A549 (cell line): ENCODE measurements around the gene DBH. TPM values are rescaled to one million over a fixed set of nuclear protein-coding genes. Genes with fewer than 3 reads are reported as not detected.

Source experiments
- ATAC-seq, 2 experiments: fragments of 200-7000 bp in 1 of 2; fragments of >200 bp in 1 of 2; cut with Nextera tagmentation in 1 of 2; cut with Tn5 transposase in 1 of 2; 3 replicates each; pipeline versions ENCODE4 v1.8.0 to v1.9.1; 2018 to 2020; ENCODE audit warnings: mild to moderate bottlenecking in 1 of 2, moderate library complexity in 1 of 2
- CTCF ChIA-PET: fragments of 300-600 bp; sonication (Branson Sonifier 250); formaldehyde crosslinking; extraction: SDS; loops from one replicate; lab custom pipeline; 2021; ENCODE audit warnings: antibody characterized with exemption, inconsistent platforms; lab: Yijun Ruan, JAX
- POLR2A ChIA-PET: fragments of 350-600 bp; formaldehyde crosslinking; extraction: SDS; loops from one replicate; lab custom pipeline; 2021; ENCODE audit warnings: antibody characterized with exemption, inconsistent platforms; lab: Yijun Ruan, JAX
- DNase-seq, 2 experiments: peaks; one replicate each; pipeline versions ENCODE4 v3.0.0 to v3.0.0-alpha.2; 2011 to 2016; ENCODE audit warnings: low read depth in 1 of 2, low spot score in 1 of 2
- FAIRE-seq: peaks from 2 replicates; lab custom pipeline; 2011; peaks lifted over from hg19 to GRCh38; lab: Jason Lieb, UNC
- H3K27ac ChIP-seq, 2 experiments: fragments of >200 bp; sonication (Bioruptor Twin); formaldehyde crosslinking; 3 replicates each; pipeline ENCODE4 v1.5.1; 2016 to 2017
- H3K4me1 ChIP-seq: fragments of >200 bp; sonication (Bioruptor Twin); formaldehyde crosslinking; 3 replicates; pipeline ENCODE4 v1.6.1; 2016
- H3K4me2 ChIP-seq: fragments of >200 bp; sonication (Bioruptor Twin); formaldehyde crosslinking; 3 replicates; pipeline ENCODE4 v1.6.1; 2016
- H3K4me3 ChIP-seq: fragments of >200 bp; sonication (Bioruptor Twin); formaldehyde crosslinking; 3 replicates; pipeline ENCODE4 v1.5.1; 2016
- H3K9me3 ChIP-seq: fragments of >200 bp; sonication (Bioruptor Twin); formaldehyde crosslinking; 3 replicates; pipeline ENCODE4 v1.6.1; 2016
- EP300 ChIP-seq, 2 experiments: fragments of >200 bp; sonication (Bioruptor Twin); formaldehyde crosslinking; IDR thresholded peaks; 2 replicates in 1 of 2; 3 replicates in 1 of 2; pipeline ENCODE4 v1.6.1; 2016 to 2017
- ESRRA ChIP-seq: fragments of 150-350 bp; IDR thresholded peaks from 2 replicates; pipeline ENCODE4 v1.6.1; 2014; ENCODE audit warnings: mild to moderate bottlenecking, low read length, borderline replicate concordance
- FOSB ChIP-seq: fragments of 250-450 bp; sonication (Bioruptor Pico); IDR thresholded peaks from 2 replicates; pipeline ENCODE4 v1.5.0; 2020; ENCODE audit warnings: mild to moderate bottlenecking, moderate library complexity
- FOSL2 ChIP-seq, 2 experiments: fragments of 450-650 bp in 1 of 2; fragments of >200 bp in 1 of 2; sonication (Bioruptor Twin) in 1 of 2; formaldehyde crosslinking; IDR thresholded peaks; 2 replicates each; pipeline versions ENCODE4 v1.5.0 to v1.6.1; 2016 to 2020; ENCODE audit warnings: mild to moderate bottlenecking in 1 of 2, moderate library complexity in 1 of 2
- GATA3 ChIP-seq: IDR thresholded peaks from 2 replicates; pipeline ENCODE4 v1.6.1; 2012; ENCODE audit warnings: borderline replicate concordance
- HDAC2 ChIP-seq: fragments of 200-600 bp; sonication (generic); IDR thresholded peaks from 2 replicates; pipeline ENCODE4 v1.6.1; 2016
- HOXA7 ChIP-seq: fragments of 250-450 bp; sonication (Bioruptor Pico); IDR thresholded peaks from 2 replicates; pipeline ENCODE4 v1.5.0; 2020; ENCODE audit warnings: mild to moderate bottlenecking, moderate library complexity
- JUNB ChIP-seq: fragments of >200 bp; sonication (Bioruptor Twin); formaldehyde crosslinking; IDR thresholded peaks from 2 replicates; pipeline ENCODE4 v1.6.1; 2016
- KDM1A ChIP-seq: fragments of 200-600 bp; sonication (generic); IDR thresholded peaks from 2 replicates; pipeline ENCODE4 v1.6.1; 2016; ENCODE audit warnings: low read depth, mild to moderate bottlenecking
- KDM5A ChIP-seq: fragments of 200-600 bp; sonication (generic); IDR thresholded peaks from 2 replicates; pipeline ENCODE4 v1.6.1; 2016; ENCODE audit warnings: antibody characterized with exemption, mild to moderate bottlenecking
- MAFK ChIP-seq: fragments of 450-650 bp; IDR thresholded peaks from 2 replicates; pipeline ENCODE4 v1.6.1; 2014; ENCODE audit not compliant: partially characterized antibody
- MAZ ChIP-seq: fragments of 150-350 bp; IDR thresholded peaks from 2 replicates; pipeline ENCODE4 v1.6.1; 2014; ENCODE audit warnings: antibody characterized with exemption, low read depth, low read length, borderline replicate concordance
- PHF8 ChIP-seq: fragments of 200-600 bp; sonication (generic); IDR thresholded peaks from 2 replicates; pipeline ENCODE4 v1.6.1; 2016; ENCODE audit warnings: low read depth, mild to moderate bottlenecking, antibody characterized with exemption, moderate library complexity, borderline replicate concordance
- POLR2A ChIP-seq: IDR thresholded peaks from 2 replicates; pipeline ENCODE4 v1.6.1; 2012; ENCODE audit warnings: mild to moderate bottlenecking, low read length
- RARB ChIP-seq: fragments of 250-450 bp; sonication (Bioruptor Pico); IDR thresholded peaks from 2 replicates; pipeline ENCODE4 v1.8.0; 2021; ENCODE audit warnings: mild to moderate bottlenecking, moderate library complexity
- RNF2 ChIP-seq: fragments of 200-600 bp; sonication (generic); IDR thresholded peaks from 2 replicates; pipeline ENCODE4 v1.6.1; 2016; ENCODE audit warnings: low read depth, mild to moderate bottlenecking, antibody characterized with exemption, moderate library complexity, borderline replicate concordance
- SMC3 ChIP-seq: fragments of >200 bp; sonication (Bioruptor Twin); formaldehyde crosslinking; IDR thresholded peaks from 3 replicates; pipeline ENCODE4 v1.6.1; 2018; ENCODE audit warnings: inconsistent platforms
- SREBF2 ChIP-seq: fragments of 450-650 bp; IDR thresholded peaks from 2 replicates; pipeline ENCODE4 v1.6.1; 2014; ENCODE audit warnings: mild to moderate bottlenecking, moderate library complexity
- ZFP36 ChIP-seq: fragments of 450-650 bp; IDR thresholded peaks from 2 replicates; pipeline ENCODE4 v1.6.1; 2014; ENCODE audit warnings: borderline replicate concordance; ENCODE audit not compliant: partially characterized antibody
- ZSCAN20 ChIP-seq: fragments of 250-450 bp; sonication (Bioruptor Pico); IDR thresholded peaks from 2 replicates; pipeline ENCODE4 v1.8.0; 2022; ENCODE audit warnings: mild to moderate bottlenecking, moderate library complexity
- WGBS: methylation state at CpG from one replicate; pipeline ENCODE4 v1.1.6; 2017; ENCODE audit errors: missing lambda C conversion rate; 5-methylcytosine and 5-hydroxymethylcytosine counted together
- polyA plus RNA-seq, 4 experiments: library from polyadenylated mRNA; depleted of rRNA in 3 of 4; stranded (reverse); fragments of >200 nt; fragmentation: RNase III in 1 of 4; extraction: RNeasy Plus Mini Kit Qiagen cat#74134 plus additional on column Dnase treatment in 1 of 4; gene quantifications; 2 replicates in 3 of 4; 3 replicates in 1 of 4; pipeline ENCODE4 v1.2.3, GENCODE V29; 2011 to 2017
- TF ChIP-seq, protein P1 (sequence below): fragments of >200 bp; sonication (Bioruptor Twin); formaldehyde crosslinking; IDR thresholded peaks from 2 replicates; pipeline ENCODE4 v1.6.1; 2016
- TF ChIP-seq, protein P2 (sequence below): IDR thresholded peaks from 2 replicates; pipeline ENCODE4 v1.6.1; 2012
- TF ChIP-seq, protein P3 (sequence below): fragments of >200 bp; sonication (Bioruptor Twin); formaldehyde crosslinking; IDR thresholded peaks from 3 replicates; pipeline ENCODE4 v1.6.1; 2016

Gene DBH
- polyA plus RNA-seq, 2 of the 4 experiments (the other 2 are of a cell fraction) = not detected

DNA sequence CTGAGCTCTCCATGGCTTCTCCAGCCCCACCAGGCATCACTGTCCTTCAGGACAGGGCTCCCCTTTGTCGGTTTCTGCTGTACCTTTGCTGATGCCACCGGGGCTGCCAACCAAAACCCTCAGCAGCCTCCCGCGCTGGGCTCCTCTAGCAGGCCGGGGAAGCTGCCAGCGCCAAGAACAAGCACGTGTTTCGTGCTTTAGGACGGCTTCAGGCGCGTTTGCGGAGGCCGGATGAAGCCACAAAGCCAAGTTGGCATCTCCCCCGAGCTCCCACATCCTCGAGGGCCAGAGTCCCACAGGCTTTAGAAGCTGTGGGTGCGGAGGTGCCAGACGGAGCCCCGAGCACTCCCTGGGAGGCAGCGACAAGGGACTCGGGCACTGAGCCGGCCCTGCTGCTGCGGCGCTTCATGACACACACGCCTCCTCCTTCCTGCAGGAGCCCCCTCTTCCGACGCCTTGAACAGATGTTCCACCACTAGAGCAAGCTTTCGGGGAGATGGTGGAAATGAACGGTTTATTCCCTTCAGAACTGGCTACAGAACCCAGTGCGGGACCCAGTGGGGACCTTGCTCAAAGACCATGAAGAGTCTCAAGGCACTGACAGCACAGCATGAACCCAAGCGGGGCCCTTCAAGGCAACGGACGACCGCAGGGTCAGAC is 65.3 kb downstream of the DBH start:
- ChIA-PET CTCF (interaction anchor here (0.7 kb wide), 1 partner anchor 26 kb away, joined by 3 read pairs; no protein-coding TSS in a partner anchor), POLR2A (no interaction called here)
- Histone ChIP-seq H3K27ac (no peak overlapping the region), H3K4me1 (no peaks in the 10 kb centered on the region), H3K4me2 (no peak overlapping the region), H3K9me3 (no peaks in the 10 kb centered on the region), H3K4me3 (no peak overlapping the region)
- FAIRE-seq (no peak), DNase-seq (no peak), ATAC-seq (peak in 1 of 2 experiments; percentile 5; a peak in 2 of 6 replicates)
- WGBS = 70% methylated on average over 33 of the region's 33 CpGs
- TF ChIP-seq MAZ = no peak

DNA sequence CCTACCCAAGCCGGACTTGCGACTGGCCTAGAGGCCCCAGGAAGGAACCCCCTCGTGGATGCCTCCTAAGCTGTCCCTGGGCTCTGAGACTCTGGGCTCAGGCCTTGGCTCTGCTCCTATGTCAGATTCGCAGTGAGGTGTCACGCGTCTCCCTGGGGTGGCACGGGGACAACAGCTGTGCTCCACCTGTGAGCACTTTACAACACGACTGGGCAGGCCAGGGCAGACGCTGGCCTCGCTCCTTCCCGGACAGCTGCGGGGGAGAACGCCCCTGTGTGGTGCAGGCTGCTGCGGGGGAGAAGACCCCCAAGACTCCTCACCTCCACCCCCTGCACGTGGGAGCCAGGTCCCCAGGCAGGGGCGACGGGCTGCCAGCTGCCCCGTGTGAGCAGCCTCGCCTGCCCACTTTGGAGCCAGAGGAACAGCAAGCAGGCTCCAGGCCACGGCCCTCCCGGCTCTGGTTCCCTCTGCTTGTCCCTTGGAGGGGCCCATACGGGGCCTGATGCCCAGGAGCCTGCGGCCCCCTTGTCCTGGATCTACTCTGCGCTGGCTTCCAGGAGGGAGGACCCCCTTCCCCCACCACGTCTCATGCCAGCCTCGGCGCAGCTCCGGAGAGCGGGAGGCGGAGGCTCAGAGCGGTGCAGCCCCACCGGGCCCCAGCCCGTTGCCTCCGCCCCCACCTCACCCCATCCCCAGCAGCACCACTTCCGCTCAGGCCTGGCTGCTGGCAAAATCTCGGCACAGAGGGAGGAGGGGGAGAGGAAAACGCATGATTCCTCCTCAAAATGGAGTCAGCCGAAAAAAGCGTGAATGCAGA is 66.0 kb downstream of the DBH start:
- no peaks in the 10 kb centered on the region for H3K9me3 ChIP-seq
- no peak overlapping the region for H3K4me2 ChIP-seq
- WGBS = 64% methylated on average over 18 of the region's 39 CpGs
- H3K4me1 ChIP-seq = no peaks in the 10 kb centered on the region
- DNase-seq (no peak), ATAC-seq (peak in 1 of 2 experiments; percentile 16; a peak in 3 of 6 replicates), FAIRE-seq (no peak)
- H3K27ac ChIP-seq = no peak overlapping the region
- CTCF ChIA-PET = interaction anchor here (1.0 to 1.1 kb wide), 2 partner anchors 13 to 23 kb away, joined by 3 read pairs; no protein-coding TSS in a partner anchor
- POLR2A ChIA-PET = no interaction called here
- no peak overlapping the region for H3K4me3 ChIP-seq
- TF ChIP-seq ZSCAN20 (CRISPR knock-in tag) (no peak), FOSB (CRISPR knock-in tag) (no peak), RARB (CRISPR knock-in tag) (no peak), SREBF2 (no peak), HDAC2 (no peak), ESRRA (no peak), RNF2 (no peak)

DNA sequence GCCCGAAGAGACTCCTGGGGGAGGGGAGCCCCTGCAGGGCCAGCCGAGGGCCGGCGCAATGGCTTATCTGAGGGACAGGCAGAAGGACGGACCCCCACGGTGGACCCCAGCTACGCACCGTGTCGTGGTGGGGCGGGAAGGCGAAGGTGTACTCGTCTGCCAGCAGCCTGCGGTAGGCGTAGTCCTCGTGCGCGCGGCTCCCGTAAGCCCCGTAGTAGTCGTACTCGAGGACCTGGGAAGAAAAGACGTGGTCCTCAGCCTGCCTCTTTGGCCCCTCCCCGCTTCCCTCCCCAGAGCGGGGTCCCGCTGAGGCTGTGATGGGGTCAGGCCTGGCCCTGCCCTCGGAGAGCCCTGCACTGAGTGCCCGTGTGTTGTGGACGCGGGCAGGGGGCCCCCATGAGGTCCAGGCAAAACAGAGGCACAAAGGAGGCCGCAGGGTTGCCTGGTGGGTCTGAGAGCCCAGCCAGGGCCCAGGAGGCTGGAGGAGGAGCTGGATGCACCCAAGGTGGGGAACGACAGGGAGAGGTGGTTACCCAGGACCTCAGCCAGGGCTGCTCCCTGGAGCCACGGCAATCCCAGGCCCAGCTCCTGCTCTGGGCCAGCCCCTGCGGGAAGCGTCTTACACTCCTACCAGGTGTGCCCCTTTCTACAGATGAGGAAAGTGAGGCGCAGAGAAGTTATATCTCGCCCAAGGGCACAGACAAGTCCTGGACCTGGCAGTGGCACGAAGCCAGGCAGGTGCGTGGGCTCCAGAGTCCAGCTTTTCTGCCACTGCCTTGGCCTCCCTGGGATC is 66.8 kb downstream of the DBH start:
- DNase-seq (no peak), FAIRE-seq (no peak), ATAC-seq (no peak; a peak in 1 of 6 replicates)
- H3K4me1 ChIP-seq = no peaks in the 10 kb centered on the region
- no peak overlapping the region for H3K4me2 ChIP-seq
- ChIA-PET CTCF (interaction anchor here (1.0 to 1.1 kb wide), 3 partner anchors 11 to 24 kb away, joined by 3 read pairs; no protein-coding TSS in a partner anchor), POLR2A (no interaction called here)
- TF ChIP-seq GATA3 (no peak), PHF8 (no peak), SMC3 (no peak), EP300 (IDR thresholded peaks at IDR 0.05) (no peak), MAFK (no peak), RNF2 (no peak), FOSL2 (IDR thresholded peaks at IDR 0.05) (no peak), FOSL2 (CRISPR knock-in tag; IDR thresholded peaks at IDR 0.05) (no peak), ZFP36 (no peak), HOXA7 (CRISPR knock-in tag) (no peak), FOSB (CRISPR knock-in tag) (no peak), JUNB (no peak), KDM1A (no peak), KDM5A (no peak), POLR2A (no peak)
- TF ChIP-seq, protein P1, sequence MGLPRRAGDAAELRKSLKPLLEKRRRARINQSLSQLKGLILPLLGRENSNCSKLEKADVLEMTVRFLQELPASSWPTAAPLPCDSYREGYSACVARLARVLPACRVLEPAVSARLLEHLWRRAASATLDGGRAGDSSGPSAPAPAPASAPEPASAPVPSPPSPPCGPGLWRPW = no peak
- TF ChIP-seq, protein P2, sequence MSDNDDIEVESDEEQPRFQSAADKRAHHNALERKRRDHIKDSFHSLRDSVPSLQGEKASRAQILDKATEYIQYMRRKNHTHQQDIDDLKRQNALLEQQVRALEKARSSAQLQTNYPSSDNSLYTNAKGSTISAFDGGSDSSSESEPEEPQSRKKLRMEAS = no peak
- TF ChIP-seq, protein P3, sequence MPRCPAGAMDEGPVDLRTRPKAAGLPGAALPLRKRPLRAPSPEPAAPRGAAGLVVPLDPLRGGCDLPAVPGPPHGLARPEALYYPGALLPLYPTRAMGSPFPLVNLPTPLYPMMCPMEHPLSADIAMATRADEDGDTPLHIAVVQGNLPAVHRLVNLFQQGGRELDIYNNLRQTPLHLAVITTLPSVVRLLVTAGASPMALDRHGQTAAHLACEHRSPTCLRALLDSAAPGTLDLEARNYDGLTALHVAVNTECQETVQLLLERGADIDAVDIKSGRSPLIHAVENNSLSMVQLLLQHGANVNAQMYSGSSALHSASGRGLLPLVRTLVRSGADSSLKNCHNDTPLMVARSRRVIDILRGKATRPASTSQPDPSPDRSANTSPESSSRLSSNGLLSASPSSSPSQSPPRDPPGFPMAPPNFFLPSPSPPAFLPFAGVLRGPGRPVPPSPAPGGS = no peak
- WGBS = 48% methylated on average over 32 of the region's 39 CpGs
- H3K27ac ChIP-seq = no peak overlapping the region
- H3K9me3 ChIP-seq = no peaks in the 10 kb centered on the region
- no peak overlapping the region for H3K4me3 ChIP-seq
